Measurements from ENCODE around the gene DGKB. TPM values are rescaled to one million over a fixed set of nuclear protein-coding genes. Genes with fewer than 3 reads are reported as not detected.

Gene DGKB
- total RNA-seq, 4 donors from 2014 or later: 17.3 to 54.9 (median 26.1) TPM

DNA sequence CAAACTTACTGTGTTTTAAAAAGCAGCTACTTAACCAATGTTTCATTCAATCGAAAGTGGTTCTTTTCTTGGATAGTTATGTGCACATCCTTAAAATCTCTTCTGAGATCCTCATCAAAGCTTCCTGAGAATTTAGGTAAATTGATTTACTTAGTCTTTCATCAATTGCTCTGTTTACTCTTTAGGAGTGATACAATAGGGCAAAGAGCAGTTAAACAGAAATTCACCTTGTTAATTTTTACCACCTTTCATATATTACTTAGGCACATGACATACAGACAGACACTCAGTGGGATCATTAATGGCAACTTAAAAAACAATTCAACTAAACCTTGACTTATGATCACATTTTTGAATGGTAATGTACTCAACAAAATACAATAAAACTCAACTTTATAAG, 456.3 kb downstream of the DGKB start:
- Histone ChIP-seq H3K36me3 (no peaks in the 10 kb centered on the region), H3K4me3 (no peak overlapping the region), H3K27ac (no peak overlapping the region), H3K27me3 (no peaks in the 10 kb centered on the region), H3K4me1 (no peaks in the 10 kb centered on the region), H3K9me3 (no peaks in the 10 kb centered on the region)
- ATAC-seq: no peak
- TF ChIP-seq POLR2A (IDR thresholded peaks at IDR 0.05) (no peak), POLR2AphosphoS5 (IDR thresholded peaks at IDR 0.05) (no peak), EP300 (IDR thresholded peaks at IDR 0.05) (no peak)
- TF ChIP-seq, protein P1, sequence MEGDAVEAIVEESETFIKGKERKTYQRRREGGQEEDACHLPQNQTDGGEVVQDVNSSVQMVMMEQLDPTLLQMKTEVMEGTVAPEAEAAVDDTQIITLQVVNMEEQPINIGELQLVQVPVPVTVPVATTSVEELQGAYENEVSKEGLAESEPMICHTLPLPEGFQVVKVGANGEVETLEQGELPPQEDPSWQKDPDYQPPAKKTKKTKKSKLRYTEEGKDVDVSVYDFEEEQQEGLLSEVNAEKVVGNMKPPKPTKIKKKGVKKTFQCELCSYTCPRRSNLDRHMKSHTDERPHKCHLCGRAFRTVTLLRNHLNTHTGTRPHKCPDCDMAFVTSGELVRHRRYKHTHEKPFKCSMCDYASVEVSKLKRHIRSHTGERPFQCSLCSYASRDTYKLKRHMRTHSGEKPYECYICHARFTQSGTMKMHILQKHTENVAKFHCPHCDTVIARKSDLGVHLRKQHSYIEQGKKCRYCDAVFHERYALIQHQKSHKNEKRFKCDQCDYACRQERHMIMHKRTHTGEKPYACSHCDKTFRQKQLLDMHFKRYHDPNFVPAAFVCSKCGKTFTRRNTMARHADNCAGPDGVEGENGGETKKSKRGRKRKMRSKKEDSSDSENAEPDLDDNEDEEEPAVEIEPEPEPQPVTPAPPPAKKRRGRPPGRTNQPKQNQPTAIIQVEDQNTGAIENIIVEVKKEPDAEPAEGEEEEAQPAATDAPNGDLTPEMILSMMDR (IDR thresholded peaks at IDR 0.05): no peak
- 77 to 91% methylated on average over 1 of the region's 1 CpG for WGBS, 2 donors (ENCODE audit: low coverage in 1 of 2)

DNA sequence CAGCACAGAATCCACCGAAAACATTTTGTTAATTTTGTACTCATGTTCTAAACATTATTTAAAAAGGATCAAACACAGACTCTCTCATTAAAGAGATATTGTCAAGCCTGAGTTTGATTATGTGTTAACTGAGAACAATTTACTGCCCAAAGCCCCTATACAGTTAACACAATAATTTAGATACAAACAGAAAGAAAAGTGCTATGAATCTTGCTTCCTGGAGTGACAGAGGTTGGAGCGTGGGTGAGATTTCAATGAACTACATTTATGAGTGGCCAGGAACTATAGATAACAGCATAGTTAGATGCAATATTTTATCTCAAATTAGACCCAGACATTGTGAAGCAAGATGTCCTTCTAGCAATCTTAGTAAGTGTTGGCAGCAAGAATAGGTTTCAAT, 464.2 kb downstream of the DGKB start:
- TF ChIP-seq POLR2AphosphoS5 (IDR thresholded peaks at IDR 0.05): no peak
- no peak for TF ChIP-seq EP300 (IDR thresholded peaks at IDR 0.05)
- TF ChIP-seq, protein P1 (IDR thresholded peaks at IDR 0.05): no peak
- TF ChIP-seq POLR2A (IDR thresholded peaks at IDR 0.05): no peak
- H3K36me3 ChIP-seq: no peaks in the 10 kb centered on the region
- no peak overlapping the region for H3K27ac ChIP-seq
- H3K9me3 ChIP-seq: no peaks in the 10 kb centered on the region
- no peak for ATAC-seq
- 51 to 91% methylated on average over 2 of the region's 2 CpGs for WGBS, 2 donors (ENCODE audit: low coverage in 1 of 2)
- H3K4me1 ChIP-seq: no peaks in the 10 kb centered on the region
- no peak overlapping the region for H3K4me3 ChIP-seq
- no peaks in the 10 kb centered on the region for H3K27me3 ChIP-seq

DNA sequence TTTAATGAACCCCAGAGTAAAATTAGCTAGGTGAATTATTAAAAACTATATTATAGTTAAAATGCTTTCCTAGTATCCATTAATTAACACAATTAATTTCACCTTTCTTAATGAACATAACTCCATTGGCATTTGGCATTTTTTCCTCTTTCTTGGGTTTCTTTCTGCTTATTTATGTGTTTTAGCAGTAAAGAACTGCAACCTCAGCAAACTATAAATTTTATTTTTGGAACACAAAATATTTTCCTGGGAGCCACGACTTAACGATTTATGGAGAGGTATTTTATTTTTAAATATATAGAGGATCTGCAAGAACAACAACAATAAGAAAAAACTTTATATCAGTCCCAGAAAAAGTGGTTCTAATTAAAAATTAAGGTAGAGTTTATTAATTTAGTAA, 465.7 kb downstream of the DGKB start:
- Histone ChIP-seq H3K4me1 (no peaks in the 10 kb centered on the region), H3K4me3 (no peak overlapping the region), H3K36me3 (no peaks in the 10 kb centered on the region), H3K9me3 (no peaks in the 10 kb centered on the region), H3K27me3 (no peaks in the 10 kb centered on the region), H3K27ac (no peak overlapping the region)
- ATAC-seq: no peak
- 81 to 91% methylated on average over 2 of the region's 2 CpGs for WGBS, 2 donors (ENCODE audit: low coverage in 1 of 2)
- TF ChIP-seq, protein P1 (IDR thresholded peaks at IDR 0.05): no peak
- TF ChIP-seq POLR2A (IDR thresholded peaks at IDR 0.05) (no peak), POLR2AphosphoS5 (IDR thresholded peaks at IDR 0.05) (no peak), EP300 (IDR thresholded peaks at IDR 0.05) (no peak)

DNA sequence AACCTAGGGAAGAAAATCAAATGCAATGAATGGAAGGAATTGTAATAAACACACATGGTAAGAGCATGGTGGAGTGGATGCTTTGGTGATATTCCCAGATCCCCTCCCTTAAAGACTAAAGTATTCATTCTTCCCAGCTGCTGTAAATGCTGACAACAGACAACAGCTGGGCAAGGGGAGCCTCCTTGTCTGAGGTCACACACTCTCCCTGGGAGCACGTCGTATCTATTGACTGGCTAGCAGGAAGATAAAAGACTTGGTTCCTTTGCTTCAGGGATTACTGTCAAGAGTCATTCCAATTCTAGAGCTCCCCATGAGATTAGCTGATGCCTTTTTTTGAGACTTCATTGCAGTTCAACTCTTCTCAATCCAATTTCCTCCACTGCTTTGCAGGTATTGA, 469.6 kb downstream of the DGKB start:
- Histone ChIP-seq H3K9me3 (no peaks in the 10 kb centered on the region), H3K27me3 (no peaks in the 10 kb centered on the region), H3K27ac (no peak overlapping the region), H3K36me3 (no peaks in the 10 kb centered on the region), H3K4me1 (no peaks in the 10 kb centered on the region), H3K4me3 (no peak overlapping the region)
- TF ChIP-seq EP300 (IDR thresholded peaks at IDR 0.05) (no peak), POLR2A (IDR thresholded peaks at IDR 0.05) (no peak), POLR2AphosphoS5 (IDR thresholded peaks at IDR 0.05) (no peak)
- TF ChIP-seq, protein P1 (IDR thresholded peaks at IDR 0.05): no peak
- no peak for ATAC-seq
- 62 to 65% methylated on average over 2 of the region's 2 CpGs for WGBS, 2 donors (ENCODE audit: low coverage in 1 of 2)

DNA sequence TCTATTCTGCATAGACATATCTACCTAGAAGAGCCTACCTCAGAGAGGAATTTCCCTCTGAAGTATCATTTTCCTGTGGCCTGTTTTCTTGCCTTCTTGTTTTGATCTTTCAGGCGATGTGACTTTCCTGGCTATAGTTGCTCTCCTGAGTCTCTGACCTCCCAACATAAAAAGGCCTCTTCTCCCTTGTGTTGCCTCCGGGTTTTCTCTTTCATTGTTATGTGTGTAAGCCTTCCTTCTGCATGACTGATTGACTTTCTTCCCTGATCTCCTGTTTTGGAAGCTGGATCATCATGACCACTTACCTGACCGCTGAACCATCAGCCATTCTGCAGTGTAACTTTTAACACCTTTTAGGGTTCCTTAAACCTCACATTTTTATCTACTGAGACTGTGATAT, 471.6 kb downstream of the DGKB start:
- Histone ChIP-seq H3K4me1 (no peaks in the 10 kb centered on the region), H3K36me3 (no peaks in the 10 kb centered on the region), H3K9me3 (no peaks in the 10 kb centered on the region), H3K27me3 (no peaks in the 10 kb centered on the region), H3K27ac (no peak overlapping the region), H3K4me3 (no peak overlapping the region)
- ATAC-seq: no peak
- WGBS, 2 donors (ENCODE audit: low coverage in 1 of 2): 67 to 95% methylated on average over 3 of the region's 3 CpGs
- TF ChIP-seq EP300 (IDR thresholded peaks at IDR 0.05) (no peak), POLR2A (IDR thresholded peaks at IDR 0.05) (no peak)
- TF ChIP-seq, protein P1 (IDR thresholded peaks at IDR 0.05): no peak

Data from gastroesophageal sphincter (tissue), 4 donors.